GM12878 (cell line): ENCODE data around the gene HNRNPU.

ENCODE experiments used
- CTCF ChIP-seq, 3 experiments: IDR thresholded peaks in 2 of 3; conservative IDR thresholded peaks in 1 of 3; 2 replicates each; pipeline ENCODE4 v1.5.1; 2011; ENCODE audit warnings: low read depth in 3 of 3, low read length in 3 of 3, mild to moderate bottlenecking in 3 of 3, control low read depth in 2 of 3, moderate library complexity in 2 of 3, inconsistent platforms in 1 of 3, mixed read lengths in 1 of 3; ENCODE audit not compliant: control insufficient read depth in 2 of 3, insufficient read depth in 1 of 3; ENCODE audit errors: extremely low read depth in 1 of 3
- PKNOX1 ChIP-seq: fragments of 450-650 bp; IDR thresholded peaks from 2 replicates; pipeline ENCODE4 v1.6.1; 2016; ENCODE audit warnings: mild to moderate bottlenecking
- REST ChIP-seq: IDR thresholded peaks from 2 replicates; pipeline ENCODE4 v1.6.1; 2012; ENCODE audit warnings: mild to moderate bottlenecking, low read depth, low read length
- SMC3 ChIP-seq: IDR thresholded peaks from 2 replicates; pipeline ENCODE4 v1.6.1; 2011; ENCODE audit warnings: low read length, improper control_type of control experiment, borderline replicate concordance
- SP1 ChIP-seq: IDR thresholded peaks from one replicate; pipeline ENCODE4 v1.6.1; 2011; ENCODE audit warnings: low read depth, low read length
- SREBF1 ChIP-seq: IDR thresholded peaks from 2 replicates; pipeline ENCODE4 v1.6.1; 2012; ENCODE audit warnings: mild to moderate bottlenecking, low read length

- TF ChIP-seq CTCF (IDR thresholded peaks at IDR 0.05 in 2 of 3, conservative IDR thresholded peaks at IDR 0.05 in 1 of 3; ENCODE audit: control insufficient read depth in 2 of 3, extremely low read depth in 1 of 3, insufficient read depth in 1 of 3, low read depth in 3 of 3, low read length in 3 of 3) (no peak), SP1 (no peak), SMC3 (no peak), PKNOX1 (no peak), REST (no peak), SREBF1 (no peak)
These were observed 26.6 kb downstream of the HNRNPU start for GRCh38 chr1:244837597-244838258.
